Measurements from ENCODE around the gene FAM111A. TPM values are rescaled to one million over a fixed set of nuclear protein-coding genes. Genes with fewer than 3 reads are reported as not detected.

FAM111A gene
- total RNA-seq, 3 donors from 2014 or later (not counting 1 experiment from before 2014, with no cell fraction given): 93.7 to 125 (median 102) TPM

DNA sequence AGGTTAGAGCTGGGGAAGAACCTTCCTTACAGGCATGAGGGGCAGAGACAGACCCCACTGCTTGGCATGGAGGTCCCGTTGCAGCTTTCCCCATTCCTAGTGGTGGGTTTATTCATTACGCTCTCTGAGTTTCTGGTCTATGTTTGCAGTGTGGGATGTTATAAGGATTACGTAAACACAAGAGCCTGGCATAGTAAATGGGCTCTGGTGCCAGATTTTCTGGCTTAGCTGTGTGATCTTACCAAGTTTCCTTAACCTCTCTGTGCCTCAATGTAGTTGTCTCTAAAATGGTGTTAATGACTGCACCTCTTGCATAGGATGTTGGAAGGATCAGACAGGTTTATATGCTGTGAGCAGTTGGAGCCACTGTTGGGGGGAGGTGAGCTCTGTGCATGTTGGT lies 44.4 kb downstream of the FAM111A start:
- H3K36me3 ChIP-seq (ENCODE audit: control insufficient read depth, insufficient read depth, low read length): no peaks in the 10 kb centered on the region
- Mint-ChIP-seq H3K4me1 (no peaks in the 10 kb centered on the region), H3K36me3 (no peaks in the 10 kb centered on the region), H3K27ac (no peak overlapping the region), H3K4me3 (no peak overlapping the region), H3K27me3 (ENCODE audit: low read depth in 2 of 2) (peaks cover 0 to 5% of the 10 kb centered on the region in 2 donors), H3K9me3 (no peaks in the 10 kb centered on the region)
- H3K4me1 ChIP-seq (ENCODE audit: control insufficient read depth, insufficient read depth, low read length): no peaks in the 10 kb centered on the region
- WGBS (ENCODE audit: insufficient coverage): 92% methylated on average over 3 of the region's 3 CpGs
- no peak for TF ChIP-seq CTCF (IDR thresholded peaks at IDR 0.05)
- intact Hi-C loops (cut with micrococcal nuclease): no loop called here
- H3K9me3 ChIP-seq (ENCODE audit: control insufficient read depth, insufficient read depth, low read length): no peaks in the 10 kb centered on the region
- no peak overlapping the region for H3K27ac ChIP-seq (ENCODE audit: low read length)
- no peak for DNase-seq
- no peak for ATAC-seq
- H3K4me3 ChIP-seq (ENCODE audit: low read length): no peak overlapping the region
- no peaks in the 10 kb centered on the region for H3K27me3 ChIP-seq (ENCODE audit: control insufficient read depth, insufficient read depth, low read length)

DNA sequence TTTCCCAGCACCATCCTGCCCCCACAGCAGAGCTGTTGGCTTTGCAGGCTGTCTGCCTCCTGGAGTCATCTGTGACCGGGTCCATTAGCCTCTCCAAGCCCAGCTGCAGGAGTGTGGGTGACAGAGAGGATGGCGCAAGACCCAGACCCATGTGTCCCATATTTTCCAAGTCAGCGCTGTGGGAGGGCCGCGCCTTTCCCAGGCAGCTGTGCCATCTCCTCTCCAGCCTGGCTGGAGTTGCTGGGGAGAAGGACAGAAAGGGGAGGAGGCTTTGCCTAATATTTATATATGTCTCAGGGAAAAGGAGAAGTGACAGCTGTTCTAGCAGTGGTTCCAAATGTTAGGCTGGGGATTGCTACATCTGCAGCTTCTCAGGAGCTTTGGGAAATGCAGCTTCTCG lies 44.9 kb downstream of the FAM111A start:
- 90% methylated on average over 6 of the region's 6 CpGs for WGBS (ENCODE audit: insufficient coverage)
- intact Hi-C loops (cut with micrococcal nuclease): no loop called here
- H3K4me3 ChIP-seq (ENCODE audit: low read length): no peak overlapping the region
- H3K36me3 ChIP-seq (ENCODE audit: control insufficient read depth, insufficient read depth, low read length): no peaks in the 10 kb centered on the region
- H3K27ac Mint-ChIP-seq: no peak overlapping the region
- no peak for DNase-seq
- no peak for ATAC-seq
- H3K27me3 ChIP-seq (ENCODE audit: control insufficient read depth, insufficient read depth, low read length): no peaks in the 10 kb centered on the region
- H3K4me1 ChIP-seq (ENCODE audit: control insufficient read depth, insufficient read depth, low read length): no peaks in the 10 kb centered on the region
- no peak overlapping the region for H3K4me3 Mint-ChIP-seq
- TF ChIP-seq CTCF (IDR thresholded peaks at IDR 0.05): no peak
- no peaks in the 10 kb centered on the region for H3K36me3 Mint-ChIP-seq
- no peak overlapping the region for H3K27ac ChIP-seq (ENCODE audit: low read length)
- no peaks in the 10 kb centered on the region for H3K9me3 ChIP-seq (ENCODE audit: control insufficient read depth, insufficient read depth, low read length)
- no peaks in the 10 kb centered on the region for H3K9me3 Mint-ChIP-seq
- peaks cover 0 to 5% of the 10 kb centered on the region in 2 donors for H3K27me3 Mint-ChIP-seq (ENCODE audit: low read depth in 2 of 2)
- H3K4me1 Mint-ChIP-seq: no peaks in the 10 kb centered on the region

- Histone ChIP-seq H3K4me1 (ENCODE audit: control insufficient read depth, insufficient read depth, low read length) (no peaks in the 10 kb centered on the region), H3K9me3 (ENCODE audit: control insufficient read depth, insufficient read depth, low read length) (no peaks in the 10 kb centered on the region), H3K27me3 (ENCODE audit: control insufficient read depth, insufficient read depth, low read length) (no peaks in the 10 kb centered on the region), H3K36me3 (ENCODE audit: control insufficient read depth, insufficient read depth, low read length) (no peaks in the 10 kb centered on the region), H3K27ac (ENCODE audit: low read length) (no peak overlapping the region), H3K4me3 (ENCODE audit: low read length) (no peak overlapping the region)
- whole genome bisulfite sequencing (ENCODE audit: insufficient coverage): 97% methylated on average over 4 of the region's 4 CpGs
- no peak for DNase-seq
- Mint-ChIP-seq H3K27me3 (ENCODE audit: low read depth in 2 of 2) (peaks cover 0 to 8% of the 10 kb centered on the region in 2 donors), H3K4me3 (no peak overlapping the region), H3K27ac (no peak overlapping the region), H3K9me3 (no peaks in the 10 kb centered on the region), H3K4me1 (no peaks in the 10 kb centered on the region), H3K36me3 (no peaks in the 10 kb centered on the region)
- intact Hi-C loops (cut with micrococcal nuclease): no loop called here
- no peak for TF ChIP-seq CTCF (IDR thresholded peaks at IDR 0.05)
- ATAC-seq: no peak
Observed at GRCh38 chr11:59188954-59189353, 46.3 kb downstream of the FAM111A start.

DNA sequence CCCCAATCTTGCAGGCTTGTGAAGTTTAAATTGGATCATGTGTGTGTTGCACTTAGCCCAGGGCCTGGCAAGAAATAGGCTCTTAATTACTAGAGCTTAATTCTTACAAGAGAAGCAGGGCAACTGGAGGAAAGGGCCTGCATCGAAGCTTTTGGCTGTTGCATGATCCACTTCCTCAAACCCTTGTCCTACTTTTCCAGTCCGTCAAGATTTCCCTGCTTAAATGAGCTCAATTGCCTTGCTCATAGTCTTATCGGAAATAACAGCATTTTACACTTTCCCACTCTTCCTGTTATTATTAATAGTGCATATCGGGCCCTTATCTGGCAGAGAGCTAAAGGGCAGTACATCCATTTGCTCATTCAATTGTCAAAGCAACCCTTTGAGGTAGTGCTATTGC lies 47.3 kb downstream of the FAM111A start:
- H3K4me3 Mint-ChIP-seq: no peak overlapping the region
- H3K27ac Mint-ChIP-seq: no peak overlapping the region
- no peaks in the 10 kb centered on the region for H3K9me3 Mint-ChIP-seq
- no peaks in the 10 kb centered on the region for H3K36me3 Mint-ChIP-seq
- Histone ChIP-seq H3K4me1 (ENCODE audit: control insufficient read depth, insufficient read depth, low read length) (no peaks in the 10 kb centered on the region), H3K27ac (ENCODE audit: low read length) (no peak overlapping the region), H3K9me3 (ENCODE audit: control insufficient read depth, insufficient read depth, low read length) (no peaks in the 10 kb centered on the region), H3K27me3 (ENCODE audit: control insufficient read depth, insufficient read depth, low read length) (no peaks in the 10 kb centered on the region), H3K4me3 (ENCODE audit: low read length) (no peak overlapping the region), H3K36me3 (ENCODE audit: control insufficient read depth, insufficient read depth, low read length) (no peaks in the 10 kb centered on the region)
- no peak for TF ChIP-seq CTCF (IDR thresholded peaks at IDR 0.05)
- 69% methylated on average over 4 of the region's 4 CpGs for WGBS (ENCODE audit: insufficient coverage)
- intact Hi-C loops (cut with micrococcal nuclease): no loop called here
- ATAC-seq (no peak), DNase-seq (no peak)
- no peaks in the 10 kb centered on the region for H3K4me1 Mint-ChIP-seq
- peaks cover 0 to 8% of the 10 kb centered on the region in 2 donors for H3K27me3 Mint-ChIP-seq (ENCODE audit: low read depth in 2 of 2)

Measured in natural killer cell (primary cell).